OCI-LY1 (cell line): Measurements from ENCODE around the gene AJAP1.

Experiments
- EZH2 ChIP-seq: fragments of 200-600 bp; sonication (generic), shearing (Covaris generic); IDR thresholded peaks from 2 replicates; pipeline ENCODE4 v1.8.0; 2017; ENCODE audit warnings: borderline replicate concordance, mixed run types, mild to moderate bottlenecking, antibody characterized with exemption, low read length, moderate library complexity, mixed read lengths
- TF ChIP-seq, protein P1 (sequence below): fragments of 200-600 bp; sonication (generic), shearing (Covaris generic); IDR thresholded peaks from 2 replicates; pipeline ENCODE4 v1.5.1; 2017; ENCODE audit warnings: mild to moderate bottlenecking, antibody characterized with exemption, low read length, moderate library complexity, mixed read lengths

DNA sequence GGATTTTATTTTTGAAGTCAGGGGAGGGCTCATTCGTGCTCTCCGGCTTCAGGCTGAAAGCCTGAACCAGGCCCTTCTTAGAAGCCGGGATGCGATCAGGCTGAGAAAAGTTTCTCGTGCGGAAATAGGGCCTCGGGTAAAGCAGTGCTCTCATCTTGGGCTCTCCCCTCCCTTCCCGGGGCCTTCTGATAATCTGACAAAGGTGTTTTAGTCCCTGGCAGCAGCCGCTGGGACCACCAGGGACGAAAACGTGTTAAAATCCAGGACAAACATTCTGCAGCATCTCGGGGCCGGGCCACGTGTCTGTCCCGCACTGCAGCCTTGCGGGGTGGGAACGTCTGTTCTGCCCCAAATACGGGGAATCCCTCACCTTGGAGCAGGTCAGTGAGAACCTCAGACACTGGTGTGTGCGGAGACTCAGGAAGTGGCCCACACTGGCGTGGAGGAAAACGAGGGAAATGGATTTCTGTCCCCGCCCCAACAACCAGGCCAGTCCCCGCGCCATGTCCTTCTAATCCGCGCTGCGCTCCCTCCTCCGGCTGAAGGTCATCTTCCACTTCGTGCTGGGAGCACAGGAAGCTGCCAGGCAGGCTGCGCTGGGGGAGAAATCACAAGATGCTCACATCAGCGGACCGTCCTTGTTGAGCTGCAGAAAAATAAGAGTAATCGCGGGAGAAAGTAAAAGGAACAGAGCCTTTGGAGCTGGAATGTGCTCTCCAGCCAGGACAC, 16.6 kb upstream of the AJAP1 start:
- TF ChIP-seq, protein P1, sequence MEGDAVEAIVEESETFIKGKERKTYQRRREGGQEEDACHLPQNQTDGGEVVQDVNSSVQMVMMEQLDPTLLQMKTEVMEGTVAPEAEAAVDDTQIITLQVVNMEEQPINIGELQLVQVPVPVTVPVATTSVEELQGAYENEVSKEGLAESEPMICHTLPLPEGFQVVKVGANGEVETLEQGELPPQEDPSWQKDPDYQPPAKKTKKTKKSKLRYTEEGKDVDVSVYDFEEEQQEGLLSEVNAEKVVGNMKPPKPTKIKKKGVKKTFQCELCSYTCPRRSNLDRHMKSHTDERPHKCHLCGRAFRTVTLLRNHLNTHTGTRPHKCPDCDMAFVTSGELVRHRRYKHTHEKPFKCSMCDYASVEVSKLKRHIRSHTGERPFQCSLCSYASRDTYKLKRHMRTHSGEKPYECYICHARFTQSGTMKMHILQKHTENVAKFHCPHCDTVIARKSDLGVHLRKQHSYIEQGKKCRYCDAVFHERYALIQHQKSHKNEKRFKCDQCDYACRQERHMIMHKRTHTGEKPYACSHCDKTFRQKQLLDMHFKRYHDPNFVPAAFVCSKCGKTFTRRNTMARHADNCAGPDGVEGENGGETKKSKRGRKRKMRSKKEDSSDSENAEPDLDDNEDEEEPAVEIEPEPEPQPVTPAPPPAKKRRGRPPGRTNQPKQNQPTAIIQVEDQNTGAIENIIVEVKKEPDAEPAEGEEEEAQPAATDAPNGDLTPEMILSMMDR, result no peak
- TF ChIP-seq EZH2, result no peak
